ENCODE measurements around the gene ZNF888. TPM values are rescaled to one million over a fixed set of nuclear protein-coding genes. Genes with fewer than 3 reads are reported as not detected.
A peak's percentile ranks its signal among the peaks of the same experiment; 100 is the strongest.
"Not testable (repeated sequence)": the region's sequence is repeated elsewhere in the genome, so short reads cannot be mapped to it uniquely, and the experiment has no call there.

ZNF888 gene
- total RNA-seq, 1 experiment from 2014 or later: 6.6 TPM

- peak; percentile 48 for DNase-seq (ENCODE audit: low spot score)
These were observed 18.7 kb upstream of the ZNF888 start for GRCh38 chr19:52941941-52942385.

DNA sequence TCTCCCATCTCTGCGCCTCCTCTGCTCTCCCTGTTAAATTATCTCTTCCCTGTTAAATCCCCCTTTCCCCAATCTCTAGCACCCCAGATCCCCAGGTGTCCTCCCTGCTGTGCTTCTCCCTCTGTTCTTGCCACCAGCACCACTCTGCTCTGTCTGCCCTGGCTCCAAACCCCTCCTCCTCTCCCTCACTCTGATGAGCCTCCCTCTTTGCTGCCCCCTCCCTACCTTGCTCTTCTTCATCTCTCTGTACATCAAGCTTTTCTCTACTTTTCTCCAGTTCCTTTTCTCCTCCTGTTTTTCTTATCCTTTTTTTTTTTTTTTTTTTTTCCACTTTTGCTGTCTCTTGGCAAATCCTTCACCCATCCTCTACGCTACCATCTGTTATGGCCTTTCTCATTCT, 18.3 kb upstream of the ZNF888 start:
- not testable (repeated sequence) for DNase-seq (ENCODE audit: low spot score)

DNA sequence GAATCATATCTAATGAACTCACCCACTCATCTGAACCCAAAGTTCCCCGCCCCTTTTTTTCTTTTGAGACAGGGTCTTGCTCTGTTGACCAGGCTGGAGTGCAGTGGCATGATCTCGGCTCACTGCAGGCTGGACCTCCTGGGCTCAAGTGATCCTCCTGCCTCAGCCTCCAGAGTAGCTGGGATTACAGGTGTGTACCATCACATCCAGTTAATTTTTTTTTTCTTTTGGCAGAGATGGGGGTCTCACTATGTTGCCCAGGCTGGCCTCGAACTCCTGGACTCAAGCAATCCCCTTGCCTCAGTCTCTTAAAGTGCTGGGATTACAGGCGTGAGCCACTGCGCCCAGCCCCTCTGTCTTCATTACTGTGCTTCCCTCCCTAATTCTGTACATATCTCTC, 17.7 kb upstream of the ZNF888 start:
- DNase-seq (ENCODE audit: low spot score): not testable (repeated sequence)

- no peak for DNase-seq (ENCODE audit: low spot score)
These were observed 15.5 kb upstream of the ZNF888 start for GRCh38 chr19:52938761-52939160.

DNA sequence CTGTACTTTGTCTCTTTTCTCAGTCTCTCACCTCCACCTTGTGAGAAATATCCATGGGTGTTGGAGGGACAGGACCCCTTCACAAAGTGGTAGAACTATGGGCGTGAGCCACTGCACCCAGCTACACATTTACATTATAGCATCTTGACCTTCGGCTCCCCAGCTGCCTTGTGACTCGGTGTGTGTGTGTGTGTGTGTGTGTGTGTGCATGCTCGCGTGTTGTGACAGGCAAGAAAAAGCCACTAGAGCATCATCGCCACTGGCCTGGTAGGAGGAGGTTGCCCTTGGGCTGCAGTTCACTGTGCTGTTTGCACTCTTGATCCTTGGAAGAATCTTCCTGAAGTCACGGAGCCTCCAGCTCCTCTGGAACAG, 13.7 kb upstream of the ZNF888 start:
- DNase-seq (ENCODE audit: low spot score): no peak

- peak; percentile 73 for DNase-seq (ENCODE audit: low spot score)
These were observed 13.1 kb upstream of the ZNF888 start for GRCh38 chr19:52936151-52936953.

DNA sequence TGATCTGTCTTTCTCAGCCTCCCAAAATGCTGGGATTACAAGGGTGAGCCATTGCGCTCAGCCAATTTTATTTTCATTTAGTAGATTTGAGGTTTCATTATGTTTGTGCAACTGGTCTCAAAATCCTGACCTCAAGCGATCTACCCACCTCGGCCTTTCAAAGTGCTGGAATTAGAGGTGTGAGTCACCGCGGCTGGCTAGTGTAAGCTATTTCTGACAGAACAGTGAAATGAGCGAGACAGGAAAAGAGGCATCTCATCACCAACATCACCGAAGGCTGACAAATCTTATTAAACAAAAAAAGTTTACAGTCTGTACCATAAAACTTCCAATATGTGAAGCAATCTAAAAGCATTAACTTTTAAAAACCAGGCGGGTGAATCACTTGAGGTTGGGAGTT, 12.2 kb upstream of the ZNF888 start:
- DNase-seq (ENCODE audit: low spot score): peak; percentile 96

DNA sequence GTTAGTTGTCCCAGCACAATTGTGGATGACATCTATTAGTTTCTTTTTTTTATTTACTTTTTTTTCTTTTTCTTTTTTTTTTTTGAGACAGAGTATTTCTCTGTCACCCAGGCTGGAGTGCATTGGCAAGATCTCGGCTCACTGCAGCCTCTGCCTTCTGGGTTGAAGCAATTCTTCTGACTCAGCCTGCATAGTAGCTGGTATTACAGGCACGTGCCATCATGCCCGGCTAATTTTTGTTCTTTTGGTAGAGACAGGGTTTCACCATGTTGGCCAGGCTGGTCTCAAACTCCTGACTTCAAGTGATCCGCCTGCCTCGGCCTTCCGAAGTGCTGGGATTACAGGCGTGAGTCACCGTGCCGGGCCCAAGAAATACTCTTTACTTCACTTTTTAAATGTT, 1.4 kb upstream of the ZNF888 start:
- DNase-seq (ENCODE audit: low spot score): not testable (repeated sequence)

GRCh38 chr19:52923778-52924593, 758 bp upstream of the ZNF888 start:
- DNase-seq (ENCODE audit: low spot score): peak; percentile 13

DNA sequence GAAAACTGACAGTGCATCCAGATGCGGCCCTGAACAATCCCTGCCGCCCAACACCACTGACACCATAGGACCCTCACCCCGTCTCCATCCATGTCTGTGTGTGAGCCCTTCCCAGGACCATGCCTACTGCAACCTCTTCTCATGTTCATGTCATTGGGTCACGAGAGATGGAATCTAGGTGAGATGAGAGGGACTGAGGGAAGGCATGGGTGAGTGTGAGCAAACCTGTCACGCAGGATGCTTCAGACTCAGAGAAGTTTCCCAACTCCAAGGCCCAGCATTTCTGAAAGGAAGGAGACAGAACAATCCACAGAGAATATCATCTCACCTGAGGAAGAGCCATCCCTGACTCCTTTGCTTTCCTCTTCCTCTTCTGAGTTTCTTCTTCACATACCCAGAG, 5.7 kb downstream of the ZNF888 start:
- DNase-seq (ENCODE audit: low spot score): no peak

- DNase-seq (ENCODE audit: low spot score): no peak
These were observed 12.6 kb downstream of the ZNF888 start for GRCh38 chr19:52910648-52911047.

- not testable (repeated sequence) for DNase-seq (ENCODE audit: low spot score)
These were observed 19.0 kb downstream of the ZNF888 start for GRCh38 chr19:52904052-52904780.

GRCh38 chr19:52901842-52902241, 21.4 kb downstream of the ZNF888 start:
- DNase-seq (ENCODE audit: low spot score): no peak

DNA sequence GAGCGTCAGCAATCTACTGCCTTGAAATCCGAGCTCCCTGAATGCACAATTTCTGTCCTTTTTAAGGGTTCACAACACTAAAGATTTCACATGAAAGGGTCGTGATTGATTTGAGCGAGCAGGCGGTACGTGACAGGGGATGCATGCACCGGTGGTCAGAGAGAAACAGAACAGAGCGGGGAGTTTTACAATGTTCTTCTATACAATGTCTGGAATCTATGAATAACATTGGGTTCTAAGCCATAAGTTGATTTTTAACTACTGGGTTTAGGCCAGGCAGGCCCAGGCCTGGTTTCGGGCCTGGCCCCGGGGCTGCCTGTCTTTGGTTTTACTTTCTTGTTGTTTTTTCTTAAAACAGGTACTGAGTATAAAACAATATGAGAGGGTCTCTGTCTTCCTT, 24.6 kb downstream of the ZNF888 start:
- not testable (repeated sequence) for DNase-seq (ENCODE audit: low spot score)

DNA sequence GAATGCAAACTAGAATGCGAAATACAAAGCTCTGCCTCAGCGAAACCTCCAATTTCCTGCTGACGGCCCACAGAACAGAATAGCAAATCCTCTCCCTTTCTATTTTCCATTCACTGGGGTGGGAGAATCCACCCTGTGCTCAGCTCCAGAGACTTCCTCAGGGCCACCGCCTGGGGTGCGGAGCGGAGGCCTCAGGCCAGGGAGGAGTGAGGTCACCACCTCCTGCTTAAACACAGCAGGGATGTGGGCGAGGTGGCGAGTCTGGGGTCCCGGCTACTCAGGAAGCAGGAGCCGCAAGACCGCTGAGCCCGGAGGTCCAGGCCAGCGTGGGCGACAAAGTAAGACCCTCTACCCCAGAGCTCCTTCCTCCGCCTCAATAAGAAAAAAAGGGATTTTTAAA, 25.1 kb downstream of the ZNF888 start:
- no peak for DNase-seq (ENCODE audit: low spot score)

DNA sequence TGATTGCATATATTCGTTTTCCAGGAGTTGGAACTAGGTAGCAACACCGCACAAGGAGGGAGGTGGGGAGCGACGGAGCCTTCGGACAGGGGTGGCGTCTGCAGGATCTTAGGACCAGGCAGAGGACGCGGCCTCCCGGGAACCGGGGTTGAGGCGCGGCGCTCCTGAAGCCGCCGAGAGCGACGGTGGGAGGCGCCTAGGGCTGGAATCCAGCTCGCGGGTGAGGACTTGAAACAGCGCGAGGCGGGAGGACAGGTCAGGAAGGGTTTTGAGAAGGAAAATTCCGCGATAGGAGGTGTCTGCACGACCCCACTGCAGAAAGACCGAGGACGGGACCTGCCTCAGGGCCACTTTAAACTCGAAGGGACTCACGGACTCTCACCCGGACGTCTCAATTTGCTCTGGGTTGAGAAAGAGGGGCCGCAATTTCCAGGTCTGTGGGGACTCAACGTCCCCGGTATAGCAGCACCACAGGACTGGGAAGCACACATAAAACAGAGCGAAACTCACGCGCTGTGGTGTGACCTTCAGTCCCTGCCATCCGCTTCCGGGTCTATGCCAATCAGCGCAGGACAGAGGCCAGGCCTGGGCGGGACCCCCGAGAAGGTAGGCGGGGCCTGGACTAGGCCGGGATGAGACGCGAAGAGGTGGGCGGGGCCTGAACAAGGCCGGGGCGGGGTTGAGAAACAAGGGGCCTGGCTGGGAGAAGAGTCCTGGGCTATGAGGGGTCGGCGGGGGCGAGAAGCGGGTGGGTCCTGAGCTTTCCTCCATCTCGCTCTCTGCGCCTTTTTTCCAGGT, 25.9 kb downstream of the ZNF888 start, which contains the start of gene ZNF320:
ZNF320 (minus strand) TSS at position 498 of the 798 bp plus-strand sequence. CDS start 7,380 bp downstream, outside the sequence.
- DNase-seq (ENCODE audit: low spot score): peak; percentile 82

GRCh38 chr19:52896431-52897137, 26.6 kb downstream of the ZNF888 start:
- DNase-seq (ENCODE audit: low spot score): peak; percentile 42

- DNase-seq (ENCODE audit: low spot score): no peak
These were observed 31.9 kb downstream of the ZNF888 start for GRCh38 chr19:52891336-52891735.

- no peak for DNase-seq (ENCODE audit: low spot score)
These were observed 33.3 kb downstream of the ZNF888 start for GRCh38 chr19:52889931-52890330.

DNA sequence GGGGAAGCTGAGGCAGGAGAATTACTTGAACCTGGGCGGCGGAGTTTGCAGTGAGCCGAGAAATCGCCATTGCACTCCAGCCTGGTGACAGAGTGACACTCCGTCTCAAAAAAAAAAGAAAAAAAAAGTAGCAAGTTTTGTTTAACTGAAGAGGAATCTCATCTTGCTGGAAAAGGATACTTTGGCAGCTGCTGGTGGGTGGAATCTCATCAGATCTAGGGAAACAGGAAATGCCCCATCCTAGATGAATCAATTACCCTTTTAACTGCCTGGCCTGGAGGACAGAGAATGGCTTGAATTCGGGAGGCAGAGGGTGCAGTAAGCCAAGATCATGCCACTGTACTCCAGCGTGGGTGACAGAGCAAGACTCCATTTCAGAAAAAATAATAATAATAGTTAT, 34.2 kb downstream of the ZNF888 start:
- no peak for DNase-seq (ENCODE audit: low spot score)

Measured in A172 (cell line).